ENCODE results near the gene FOSL2. TPM values are rescaled to one million over a fixed set of nuclear protein-coding genes. Genes with fewer than 3 reads are reported as not detected.

FOSL2 gene
- total and polyA plus RNA-seq, 2 experiments from 2014 or later = 0.60 to 4.3 TPM

GRCh38 chr2:28343971-28344715 is 48.5 kb upstream of the FOSL2 start (continued):
- TF ChIP-seq, protein P1, sequence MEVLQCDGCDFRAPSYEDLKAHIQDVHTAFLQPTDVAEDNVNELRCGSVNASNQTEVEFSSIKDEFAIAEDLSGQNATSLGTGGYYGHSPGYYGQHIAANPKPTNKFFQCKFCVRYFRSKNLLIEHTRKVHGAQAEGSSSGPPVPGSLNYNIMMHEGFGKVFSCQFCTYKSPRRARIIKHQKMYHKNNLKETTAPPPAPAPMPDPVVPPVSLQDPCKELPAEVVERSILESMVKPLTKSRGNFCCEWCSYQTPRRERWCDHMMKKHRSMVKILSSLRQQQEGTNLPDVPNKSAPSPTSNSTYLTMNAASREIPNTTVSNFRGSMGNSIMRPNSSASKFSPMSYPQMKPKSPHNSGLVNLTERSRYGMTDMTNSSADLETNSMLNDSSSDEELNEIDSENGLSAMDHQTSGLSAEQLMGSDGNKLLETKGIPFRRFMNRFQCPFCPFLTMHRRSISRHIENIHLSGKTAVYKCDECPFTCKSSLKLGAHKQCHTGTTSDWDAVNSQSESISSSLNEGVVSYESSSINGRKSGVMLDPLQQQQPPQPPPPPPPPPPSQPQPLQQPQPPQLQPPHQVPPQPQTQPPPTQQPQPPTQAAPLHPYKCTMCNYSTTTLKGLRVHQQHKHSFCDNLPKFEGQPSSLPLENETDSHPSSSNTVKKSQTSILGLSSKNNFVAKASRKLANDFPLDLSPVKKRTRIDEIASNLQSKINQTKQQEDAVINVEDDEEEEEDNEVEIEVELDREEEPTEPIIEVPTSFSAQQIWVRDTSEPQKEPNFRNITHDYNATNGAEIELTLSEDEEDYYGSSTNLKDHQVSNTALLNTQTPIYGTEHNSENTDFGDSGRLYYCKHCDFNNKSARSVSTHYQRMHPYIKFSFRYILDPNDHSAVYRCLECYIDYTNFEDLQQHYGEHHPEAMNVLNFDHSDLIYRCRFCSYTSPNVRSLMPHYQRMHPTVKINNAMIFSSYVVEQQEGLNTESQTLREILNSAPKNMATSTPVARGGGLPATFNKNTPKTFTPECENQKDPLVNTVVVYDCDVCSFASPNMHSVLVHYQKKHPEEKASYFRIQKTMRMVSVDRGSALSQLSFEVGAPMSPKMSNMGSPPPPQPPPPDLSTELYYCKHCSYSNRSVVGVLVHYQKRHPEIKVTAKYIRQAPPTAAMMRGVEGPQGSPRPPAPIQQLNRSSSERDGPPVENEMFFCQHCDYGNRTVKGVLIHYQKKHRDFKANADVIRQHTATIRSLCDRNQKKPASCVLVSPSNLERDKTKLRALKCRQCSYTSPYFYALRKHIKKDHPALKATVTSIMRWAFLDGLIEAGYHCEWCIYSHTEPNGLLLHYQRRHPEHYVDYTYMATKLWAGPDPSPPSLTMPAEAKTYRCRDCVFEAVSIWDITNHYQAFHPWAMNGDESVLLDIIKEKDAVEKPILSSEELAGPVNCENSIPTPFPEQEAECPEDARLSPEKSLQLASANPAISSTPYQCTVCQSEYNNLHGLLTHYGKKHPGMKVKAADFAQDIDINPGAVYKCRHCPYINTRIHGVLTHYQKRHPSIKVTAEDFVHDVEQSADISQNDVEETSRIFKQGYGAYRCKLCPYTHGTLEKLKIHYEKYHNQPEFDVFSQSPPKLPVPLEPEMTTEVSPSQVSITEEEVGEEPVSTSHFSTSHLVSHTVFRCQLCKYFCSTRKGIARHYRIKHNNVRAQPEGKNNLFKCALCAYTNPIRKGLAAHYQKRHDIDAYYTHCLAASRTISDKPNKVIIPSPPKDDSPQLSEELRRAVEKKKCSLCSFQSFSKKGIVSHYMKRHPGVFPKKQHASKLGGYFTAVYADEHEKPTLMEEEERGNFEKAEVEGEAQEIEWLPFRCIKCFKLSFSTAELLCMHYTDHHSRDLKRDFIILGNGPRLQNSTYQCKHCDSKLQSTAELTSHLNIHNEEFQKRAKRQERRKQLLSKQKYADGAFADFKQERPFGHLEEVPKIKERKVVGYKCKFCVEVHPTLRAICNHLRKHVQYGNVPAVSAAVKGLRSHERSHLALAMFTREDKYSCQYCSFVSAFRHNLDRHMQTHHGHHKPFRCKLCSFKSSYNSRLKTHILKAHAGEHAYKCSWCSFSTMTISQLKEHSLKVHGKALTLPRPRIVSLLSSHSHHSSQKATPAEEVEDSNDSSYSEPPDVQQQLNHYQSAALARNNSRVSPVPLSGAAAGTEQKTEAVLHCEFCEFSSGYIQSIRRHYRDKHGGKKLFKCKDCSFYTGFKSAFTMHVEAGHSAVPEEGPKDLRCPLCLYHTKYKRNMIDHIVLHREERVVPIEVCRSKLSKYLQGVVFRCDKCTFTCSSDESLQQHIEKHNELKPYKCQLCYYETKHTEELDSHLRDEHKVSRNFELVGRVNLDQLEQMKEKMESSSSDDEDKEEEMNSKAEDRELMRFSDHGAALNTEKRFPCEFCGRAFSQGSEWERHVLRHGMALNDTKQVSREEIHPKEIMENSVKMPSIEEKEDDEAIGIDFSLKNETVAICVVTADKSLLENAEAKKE (CRISPR knock-in tag; IDR thresholded peaks at IDR 0.05) = no peak
- TF ChIP-seq NANOG (IDR thresholded peaks at IDR 0.05; ENCODE audit: borderline replicate concordance) = no peak

DNA sequence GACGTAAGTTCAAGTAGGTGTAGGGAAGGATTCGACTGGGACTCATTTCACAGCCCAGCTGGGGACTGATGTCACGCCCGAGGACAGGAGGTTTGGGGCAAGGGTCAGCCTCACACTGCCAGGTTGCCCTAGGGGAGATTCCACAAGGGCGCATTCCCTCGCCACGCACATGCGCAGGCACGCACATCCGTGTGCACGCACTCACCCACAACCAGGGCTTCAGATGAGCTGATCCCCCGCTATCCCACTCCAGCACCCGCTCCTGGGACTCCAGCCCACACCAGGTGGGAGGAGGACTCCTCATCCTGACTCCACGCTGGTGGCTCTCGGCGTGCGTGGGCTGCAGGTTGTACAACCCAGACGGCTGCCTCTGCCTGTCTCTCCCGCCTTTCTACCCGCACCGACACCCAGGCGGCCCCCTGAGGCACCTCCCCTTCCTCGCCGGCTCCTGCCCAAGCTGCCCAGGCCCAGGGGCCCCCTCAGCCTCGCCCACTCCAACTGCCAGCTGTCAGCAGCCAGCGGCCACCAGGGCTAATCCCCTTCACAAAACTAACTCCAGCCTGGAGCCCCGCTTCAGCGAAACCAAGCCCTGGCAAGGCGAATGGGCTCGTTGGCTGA is 47.8 kb upstream of the FOSL2 start:
- H3K27ac Mint-ChIP-seq = no peak overlapping the region
- DNase-seq (ENCODE audit: low spot score) (no peak), ATAC-seq (no peak)
- no peaks in the 10 kb centered on the region for H3K79me2 ChIP-seq (replicated peaks; ENCODE audit: insufficient read depth)
- no peaks in the 10 kb centered on the region for H3K9me3 Mint-ChIP-seq
- H3K4me3 ChIP-seq = no peak overlapping the region
- H3K36me3 Mint-ChIP-seq (ENCODE audit: low read depth) = no peaks in the 10 kb centered on the region
- no peaks in the 10 kb centered on the region for H3K9me2 ChIP-seq (ENCODE audit: insufficient read depth)
- no peaks in the 10 kb centered on the region for H4K20me1 ChIP-seq (replicated peaks; ENCODE audit: insufficient read depth)
- H3K27ac ChIP-seq (ENCODE audit: low read depth) = no peak overlapping the region
- H3K4me2 ChIP-seq = no peak overlapping the region
- H2AFZ ChIP-seq = no peak overlapping the region; the same call in 1 of the 2 replicates
- peaks cover 4% of the 10 kb centered on the region for H3K27me3 Mint-ChIP-seq (ENCODE audit: insufficient read depth, low read depth, poor library complexity)
- no peaks in the 10 kb centered on the region for H3K27me3 ChIP-seq (ENCODE audit: insufficient read depth)
- H3K36me3 ChIP-seq (ENCODE audit: insufficient read depth) = no peaks in the 10 kb centered on the region
- no peak overlapping the region for H3K4me3 Mint-ChIP-seq
- peaks cover 20% of the 10 kb centered on the region for H3K4me1 Mint-ChIP-seq
- H3F3A ChIP-seq (replicated peaks; ENCODE audit: low read depth) = no peaks in the 10 kb centered on the region
- peaks cover 8% of the 10 kb centered on the region for H3K4me1 ChIP-seq (ENCODE audit: insufficient read depth)
- TF ChIP-seq CREB1 (CRISPR knock-in tag; IDR thresholded peaks at IDR 0.05; ENCODE audit: low read depth) (no peak), ZNF331 (CRISPR knock-in tag; IDR thresholded peaks at IDR 0.05; ENCODE audit: low read depth) (no peak), EZH2phosphoT487 (IDR thresholded peaks at IDR 0.05; ENCODE audit: unreplicated experiment) (no peak), POLR2AphosphoS5 (IDR thresholded peaks at IDR 0.05; ENCODE audit: low read depth) (no peak), EZH2 (IDR thresholded peaks at IDR 0.05; ENCODE audit: low read depth, unreplicated experiment) (no peak), JUNB (IDR thresholded peaks at IDR 0.05; ENCODE audit: unreplicated experiment) (no peak), ZNF114 (CRISPR knock-in tag; IDR thresholded peaks at IDR 0.05) (no peak), STAT1 (IDR thresholded peaks at IDR 0.05; ENCODE audit: unreplicated experiment) (no peak)
- TF ChIP-seq, protein P2, sequence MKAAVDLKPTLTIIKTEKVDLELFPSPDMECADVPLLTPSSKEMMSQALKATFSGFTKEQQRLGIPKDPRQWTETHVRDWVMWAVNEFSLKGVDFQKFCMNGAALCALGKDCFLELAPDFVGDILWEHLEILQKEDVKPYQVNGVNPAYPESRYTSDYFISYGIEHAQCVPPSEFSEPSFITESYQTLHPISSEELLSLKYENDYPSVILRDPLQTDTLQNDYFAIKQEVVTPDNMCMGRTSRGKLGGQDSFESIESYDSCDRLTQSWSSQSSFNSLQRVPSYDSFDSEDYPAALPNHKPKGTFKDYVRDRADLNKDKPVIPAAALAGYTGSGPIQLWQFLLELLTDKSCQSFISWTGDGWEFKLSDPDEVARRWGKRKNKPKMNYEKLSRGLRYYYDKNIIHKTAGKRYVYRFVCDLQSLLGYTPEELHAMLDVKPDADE (IDR thresholded peaks at IDR 0.05) = no peak
- TF ChIP-seq, protein P3, sequence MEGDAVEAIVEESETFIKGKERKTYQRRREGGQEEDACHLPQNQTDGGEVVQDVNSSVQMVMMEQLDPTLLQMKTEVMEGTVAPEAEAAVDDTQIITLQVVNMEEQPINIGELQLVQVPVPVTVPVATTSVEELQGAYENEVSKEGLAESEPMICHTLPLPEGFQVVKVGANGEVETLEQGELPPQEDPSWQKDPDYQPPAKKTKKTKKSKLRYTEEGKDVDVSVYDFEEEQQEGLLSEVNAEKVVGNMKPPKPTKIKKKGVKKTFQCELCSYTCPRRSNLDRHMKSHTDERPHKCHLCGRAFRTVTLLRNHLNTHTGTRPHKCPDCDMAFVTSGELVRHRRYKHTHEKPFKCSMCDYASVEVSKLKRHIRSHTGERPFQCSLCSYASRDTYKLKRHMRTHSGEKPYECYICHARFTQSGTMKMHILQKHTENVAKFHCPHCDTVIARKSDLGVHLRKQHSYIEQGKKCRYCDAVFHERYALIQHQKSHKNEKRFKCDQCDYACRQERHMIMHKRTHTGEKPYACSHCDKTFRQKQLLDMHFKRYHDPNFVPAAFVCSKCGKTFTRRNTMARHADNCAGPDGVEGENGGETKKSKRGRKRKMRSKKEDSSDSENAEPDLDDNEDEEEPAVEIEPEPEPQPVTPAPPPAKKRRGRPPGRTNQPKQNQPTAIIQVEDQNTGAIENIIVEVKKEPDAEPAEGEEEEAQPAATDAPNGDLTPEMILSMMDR (conservative IDR thresholded peaks at IDR 0.05; ENCODE audit: low read depth in 2 of 2) = no peak
